Stimulated activated effector memory CD8-positive, alpha-beta T cell treated with anti-CD3 and anti-CD28 coated beads, Interleukin-12 subunit alpha, Interleukin-12 subunit beta, amount 100 ng/mL, for 72 hours (primary cell): ENCODE measurements around the gene COL5A3.
A peak's percentile ranks its signal among the peaks of the same experiment; 100 is the strongest.

ENCODE experiments used
- ATAC-seq: fragments of 150-1000 bp; cut with Tn5 transposase; 2 replicates; pipeline ENCODE4 v1.10.0; 2021
- DNase-seq, 2 donors: peaks; one replicate each; pipeline ENCODE4 v3.0.0; 2021 to 2022; ENCODE audit warnings: low spot score in 2 of 2
- H3K27ac Mint-ChIP-seq: one replicate; pipeline ENCODE4 v1.8.0; 2022; ENCODE audit warnings: mild to moderate bottlenecking, mixed read lengths
- H3K36me3 Mint-ChIP-seq: one replicate; pipeline ENCODE4 v1.8.0; 2022; ENCODE audit warnings: mild to moderate bottlenecking, mixed read lengths
- H3K4me1 Mint-ChIP-seq: one replicate; pipeline ENCODE4 v1.8.0; 2022; ENCODE audit warnings: mixed read lengths
- H3K4me3 Mint-ChIP-seq: one replicate; pipeline ENCODE4 v1.8.0; 2022; ENCODE audit warnings: mild to moderate bottlenecking, mixed read lengths
- H3K9me3 Mint-ChIP-seq: one replicate; pipeline ENCODE4 v1.8.0; 2022; ENCODE audit warnings: mixed read lengths

The COL5A3 gene

GRCh38 chr19:9914001-9914314 lies 96.3 kb downstream of the COL5A3 start:
- peak overlapping the region; percentile 50 for H3K4me3 Mint-ChIP-seq
- no peak for ATAC-seq
- no peak overlapping the region for H3K27ac Mint-ChIP-seq
- H3K36me3 Mint-ChIP-seq: no peaks in the 10 kb centered on the region
- H3K4me1 Mint-ChIP-seq: peaks cover 11% of the 10 kb centered on the region
- no peaks in the 10 kb centered on the region for H3K9me3 Mint-ChIP-seq
- no peak for DNase-seq

GRCh38 chr19:9913237-9914000 lies 96.9 kb downstream of the COL5A3 start:
- ATAC-seq: no peak
- H3K36me3 Mint-ChIP-seq: no peaks in the 10 kb centered on the region
- no peak overlapping the region for H3K4me3 Mint-ChIP-seq
- H3K9me3 Mint-ChIP-seq: no peaks in the 10 kb centered on the region
- H3K27ac Mint-ChIP-seq: no peak overlapping the region
- no peak for DNase-seq
- peaks cover 11% of the 10 kb centered on the region for H3K4me1 Mint-ChIP-seq

GRCh38 chr19:9912551-9913236 lies 97.6 kb downstream of the COL5A3 start:
- DNase-seq: no peak
- no peaks in the 10 kb centered on the region for H3K36me3 Mint-ChIP-seq
- no peak overlapping the region for H3K27ac Mint-ChIP-seq
- no peak overlapping the region for H3K4me3 Mint-ChIP-seq
- H3K9me3 Mint-ChIP-seq: no peaks in the 10 kb centered on the region
- H3K4me1 Mint-ChIP-seq: peaks cover 9% of the 10 kb centered on the region
- ATAC-seq: no peak

GRCh38 chr19:9911524-9912185 lies 98.6 kb downstream of the COL5A3 start:
- no peak for ATAC-seq
- no peak overlapping the region for H3K27ac Mint-ChIP-seq
- no peaks in the 10 kb centered on the region for H3K9me3 Mint-ChIP-seq
- H3K4me1 Mint-ChIP-seq: no peaks in the 10 kb centered on the region
- DNase-seq: no peak
- no peak overlapping the region for H3K4me3 Mint-ChIP-seq
- H3K36me3 Mint-ChIP-seq: no peaks in the 10 kb centered on the region

GRCh38 chr19:9910625-9911024 lies 99.7 kb downstream of the COL5A3 start:
- DNase-seq: no peak
- Mint-ChIP-seq H3K36me3 (no peaks in the 10 kb centered on the region), H3K4me1 (no peaks in the 10 kb centered on the region), H3K4me3 (no peak overlapping the region), H3K9me3 (no peaks in the 10 kb centered on the region), H3K27ac (no peak overlapping the region)
- ATAC-seq: no peak
